ENCODE data around the gene RALY.

Gene RALY

DNA sequence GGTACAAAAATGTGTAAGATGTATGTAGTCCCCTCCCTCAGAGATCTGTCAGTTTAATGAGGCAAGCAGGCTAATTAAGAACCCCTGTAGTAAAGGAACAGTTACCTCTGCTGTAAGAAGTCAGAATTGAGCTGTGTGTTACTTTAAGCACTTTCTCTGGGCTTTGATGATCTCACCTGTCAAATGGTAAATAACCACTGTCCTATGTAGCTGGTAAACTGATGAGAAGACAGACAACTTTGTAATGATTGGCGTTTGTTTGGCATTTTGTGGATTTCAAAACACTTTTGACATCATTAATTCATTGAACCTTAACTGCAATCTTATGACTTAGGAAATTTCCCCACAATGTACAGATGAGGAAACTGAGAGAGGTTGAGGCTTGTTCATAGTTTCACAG is 55.7 kb downstream of the RALY start:
- no peak for DNase-seq (ENCODE audit: low read depth)

DNA sequence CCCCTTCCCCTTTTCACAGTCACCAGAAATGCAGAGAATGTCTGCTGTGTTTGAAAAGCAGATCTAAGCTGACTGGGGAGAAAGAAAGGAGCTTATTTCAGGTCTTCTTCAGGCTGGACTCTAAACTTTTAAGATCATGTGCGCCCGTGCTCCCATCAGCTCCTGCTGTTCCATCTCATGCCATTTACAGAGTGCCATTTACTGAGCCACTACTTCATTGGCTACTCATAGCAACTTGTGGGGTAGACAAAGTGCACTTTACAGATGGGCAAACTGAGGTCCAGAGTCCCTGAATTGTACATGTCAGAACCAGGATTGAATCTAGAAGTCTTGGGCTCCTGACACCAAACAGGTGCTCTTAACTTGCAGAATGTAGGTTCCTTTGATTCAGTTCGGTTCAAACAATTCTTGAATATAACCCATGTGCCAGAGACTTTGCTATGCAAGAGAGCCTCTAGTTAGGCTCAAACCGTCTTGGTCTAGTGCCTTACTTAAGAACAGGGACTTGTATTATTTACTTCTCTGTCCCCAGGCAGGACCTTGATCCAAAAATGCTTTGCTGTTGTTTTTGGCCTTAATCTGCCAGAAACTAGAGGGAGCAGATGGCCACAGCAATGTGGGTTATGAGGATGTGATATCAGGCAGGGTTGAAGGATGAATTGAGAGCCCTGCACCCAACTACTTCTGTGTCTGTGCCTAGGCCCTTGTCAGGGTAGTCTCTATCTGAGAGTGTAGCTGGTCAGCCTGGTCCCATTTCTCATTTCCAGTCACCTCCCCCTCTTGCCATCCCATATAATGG is 56.4 kb downstream of the RALY start:
- DNase-seq (ENCODE audit: low read depth), result no peak

DNA sequence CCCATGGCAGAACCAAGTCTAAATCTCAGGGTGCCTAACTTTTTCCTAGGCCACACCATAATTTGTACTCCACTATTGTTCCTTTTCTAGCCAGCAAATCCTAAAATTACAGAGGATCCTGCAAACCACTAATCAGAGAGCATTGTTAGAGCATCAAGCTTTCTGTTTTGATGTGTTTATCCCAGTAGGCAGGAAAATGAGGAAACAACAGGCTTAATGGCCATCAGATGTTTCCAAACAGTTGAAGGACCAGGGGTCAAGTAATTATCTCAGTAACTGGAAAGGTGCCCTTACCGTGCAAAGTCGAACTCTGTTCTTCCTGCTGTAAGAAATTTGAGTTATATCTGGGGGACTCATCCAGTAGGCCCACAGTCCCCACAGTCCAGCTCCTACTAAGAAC is 58.7 kb downstream of the RALY start:
- no peak for DNase-seq (ENCODE audit: low read depth)

DNA sequence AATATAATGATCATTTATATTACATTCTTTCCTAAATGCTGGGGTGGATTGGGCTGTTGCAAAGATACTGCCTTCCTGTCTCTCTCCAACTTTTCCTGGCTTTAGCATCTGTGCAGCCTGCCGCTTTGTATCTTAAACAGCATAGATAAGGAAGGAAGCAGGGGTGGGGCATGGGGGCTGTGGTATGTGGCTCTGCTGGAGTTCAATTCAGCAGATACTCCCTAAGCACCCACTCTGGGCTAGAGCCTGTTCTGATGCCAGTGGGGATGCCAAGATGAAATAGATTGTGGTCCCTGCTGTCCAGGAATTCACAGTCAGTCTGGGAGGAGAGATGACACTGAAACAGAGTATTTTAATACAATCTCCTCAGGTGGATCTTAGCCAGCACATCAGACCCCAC is 61.6 kb downstream of the RALY start:
- DNase-seq (ENCODE audit: low read depth), result no peak

DNA sequence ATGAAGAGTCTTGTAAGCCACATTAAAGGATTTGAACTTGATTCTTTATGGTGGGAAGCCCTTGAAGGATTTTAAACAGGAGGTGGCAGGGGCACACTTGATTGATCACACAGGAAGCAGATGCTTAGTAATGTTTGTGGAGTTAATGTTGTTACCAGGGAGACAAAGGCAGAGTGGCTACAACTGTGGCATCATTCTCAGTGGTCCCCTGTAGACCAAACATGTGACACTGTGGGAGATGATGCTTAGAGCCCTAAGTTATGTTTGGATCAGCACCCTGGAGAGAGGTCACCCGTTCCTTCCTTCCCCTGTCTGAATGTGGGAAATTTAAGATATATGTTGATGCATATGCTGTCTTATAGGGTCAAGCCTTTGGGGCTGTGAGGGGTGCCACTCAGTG is 65.1 kb downstream of the RALY start:
- no peak for DNase-seq (ENCODE audit: low read depth)

DNA sequence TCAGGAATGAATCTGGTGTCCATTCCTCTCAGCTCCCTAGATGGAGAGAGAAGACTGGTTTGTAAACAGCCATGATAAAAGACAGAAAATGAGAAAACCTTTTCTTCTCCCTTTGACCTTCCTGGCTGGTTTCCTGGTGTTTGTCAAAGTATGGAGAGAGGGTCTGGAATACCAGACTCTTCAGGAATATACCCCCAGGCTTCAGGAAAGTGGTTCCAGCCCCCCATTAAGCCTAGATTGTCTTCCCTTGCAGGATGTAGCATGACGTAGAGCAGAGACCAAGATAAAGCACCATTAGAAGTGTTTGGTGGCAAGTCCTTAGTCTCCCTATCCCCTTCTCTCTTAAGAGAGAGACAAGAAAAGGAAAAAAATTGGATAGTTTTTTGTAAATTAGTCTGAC is 67.3 kb downstream of the RALY start:
- no peak for DNase-seq (ENCODE audit: low read depth)

DNA sequence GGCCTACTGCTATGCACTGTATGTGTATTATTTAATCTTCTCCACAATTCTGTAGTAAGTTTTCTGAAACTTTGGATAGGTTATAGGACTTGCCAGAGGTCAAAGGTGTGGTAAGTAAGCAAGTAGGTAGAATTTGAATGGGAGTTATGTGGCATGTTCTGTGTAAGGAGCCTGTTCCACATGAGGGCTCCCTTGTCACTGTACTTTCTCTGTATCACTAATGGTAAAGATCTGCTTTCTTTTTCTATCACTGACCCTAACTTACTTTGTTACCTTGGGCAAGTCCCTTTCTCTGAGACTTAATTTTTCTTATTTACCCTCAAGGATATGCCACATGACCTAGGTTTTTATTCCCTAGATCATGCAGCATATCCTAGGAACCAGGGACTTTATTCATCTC is 68.0 kb downstream of the RALY start:
- no peak for DNase-seq (ENCODE audit: low read depth)

DNA sequence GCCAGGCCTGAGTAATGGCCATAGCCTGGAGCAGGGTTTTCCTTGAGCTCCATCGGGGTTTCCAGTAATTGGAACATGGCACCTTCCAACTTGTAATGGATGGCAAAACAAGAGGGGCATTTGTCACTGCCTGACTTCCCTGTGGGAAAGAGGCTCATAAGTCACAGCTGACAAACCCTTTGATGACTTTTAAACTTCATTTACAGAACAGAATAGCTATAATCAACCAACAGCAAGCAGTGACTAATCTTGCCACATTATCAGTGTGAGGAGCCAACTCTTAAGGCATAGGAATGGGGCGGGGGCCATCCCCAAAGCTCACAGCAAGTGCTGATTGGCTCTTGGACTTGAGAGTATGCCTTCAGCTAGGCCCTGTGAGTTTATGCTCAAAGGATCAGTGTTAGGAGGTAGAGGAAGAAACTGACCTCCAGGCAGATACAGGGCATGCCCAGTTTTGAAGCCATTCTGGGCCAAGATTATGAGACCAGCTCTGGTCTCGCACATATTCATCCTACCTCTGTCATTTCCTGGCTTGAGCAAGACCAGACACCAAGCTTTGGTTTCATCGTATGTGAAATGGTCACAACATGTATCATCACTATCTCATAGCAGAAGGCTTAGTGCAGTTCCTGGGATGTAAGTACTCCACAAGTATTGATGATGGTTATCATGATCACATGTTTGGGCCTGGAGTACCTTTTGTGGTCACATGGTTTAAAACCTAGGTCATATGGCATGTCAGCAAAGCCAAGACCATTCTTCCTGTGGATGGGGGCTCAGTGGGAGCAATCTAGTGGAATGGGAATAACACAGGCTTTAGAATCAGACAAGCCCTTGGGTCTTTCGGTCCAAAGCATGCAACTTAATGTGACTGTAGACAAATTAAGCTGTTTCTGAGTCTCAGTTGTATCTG is 69.1 kb downstream of the RALY start:
- DNase-seq (ENCODE audit: low read depth), result no peak

DNA sequence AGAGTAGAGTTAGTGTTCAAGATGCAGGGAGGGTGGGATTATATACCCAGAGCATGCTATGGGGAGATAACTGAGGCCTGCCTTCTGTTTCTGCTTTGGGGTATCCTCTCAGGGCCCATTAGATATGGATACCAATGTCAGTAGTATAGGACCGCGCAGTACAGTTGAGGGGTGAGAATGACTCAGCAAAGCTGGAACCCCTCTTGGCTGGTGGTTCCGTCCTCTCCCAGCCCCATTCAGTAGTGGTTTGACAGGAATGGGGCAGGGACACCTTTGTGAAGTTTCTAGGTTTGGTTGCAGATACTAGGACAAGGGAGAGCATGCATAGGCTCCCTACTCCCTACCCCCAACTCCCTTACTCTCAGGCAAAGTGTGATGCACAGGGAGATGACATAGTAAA is 70.6 kb downstream of the RALY start:
- DNase-seq (ENCODE audit: low read depth), result no peak

DNA sequence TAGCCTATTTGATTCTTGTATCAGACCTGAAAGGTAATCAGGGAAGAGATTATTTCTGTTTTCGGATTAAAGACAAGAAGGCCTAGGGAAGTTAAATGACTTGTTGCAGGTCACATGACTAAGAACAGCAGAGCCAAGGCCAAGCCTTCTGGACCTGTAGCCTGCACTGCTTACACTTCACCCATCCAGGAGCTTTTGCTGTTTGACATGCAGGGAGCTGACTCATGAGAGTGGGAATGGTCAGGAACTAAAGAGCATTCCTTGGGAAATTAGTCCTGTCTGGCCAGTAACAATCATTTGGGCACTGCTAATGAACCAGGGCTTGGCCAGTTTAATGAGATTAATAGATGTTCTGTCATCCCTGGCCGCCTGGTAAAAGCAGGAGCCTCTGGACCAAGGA is 71.5 kb downstream of the RALY start:
- no peak for DNase-seq (ENCODE audit: low read depth)

DNA sequence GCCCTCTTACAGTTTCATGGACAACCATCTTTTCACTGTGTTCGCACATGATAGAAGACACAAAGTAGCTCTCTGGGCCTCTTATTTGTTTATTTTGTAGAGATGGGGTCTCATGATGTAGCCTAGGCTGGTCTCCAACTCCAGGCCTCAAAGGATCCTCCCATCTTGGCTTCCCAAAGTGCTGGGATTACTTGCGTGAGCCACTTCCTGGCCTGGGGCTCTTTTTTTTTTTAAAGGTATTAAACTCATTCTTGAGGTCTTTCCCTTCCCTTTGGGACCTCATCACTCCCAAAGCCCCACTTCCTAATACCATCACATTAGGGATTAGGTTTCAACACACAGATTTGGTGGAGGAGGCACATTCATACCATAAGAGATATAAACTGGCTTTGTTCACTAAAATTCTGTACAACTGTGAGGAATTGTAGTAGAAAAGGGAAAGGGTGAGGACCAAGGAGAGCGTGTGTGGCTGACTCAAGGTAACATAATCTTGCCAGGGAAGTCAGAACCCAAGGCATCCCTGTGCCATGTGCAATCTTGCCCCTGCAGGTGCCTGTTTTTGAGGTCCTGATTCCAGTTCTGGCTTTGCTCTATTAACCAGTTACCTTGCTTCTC is 72.9 kb downstream of the RALY start:
- DNase-seq (ENCODE audit: low read depth), result no peak

DNA sequence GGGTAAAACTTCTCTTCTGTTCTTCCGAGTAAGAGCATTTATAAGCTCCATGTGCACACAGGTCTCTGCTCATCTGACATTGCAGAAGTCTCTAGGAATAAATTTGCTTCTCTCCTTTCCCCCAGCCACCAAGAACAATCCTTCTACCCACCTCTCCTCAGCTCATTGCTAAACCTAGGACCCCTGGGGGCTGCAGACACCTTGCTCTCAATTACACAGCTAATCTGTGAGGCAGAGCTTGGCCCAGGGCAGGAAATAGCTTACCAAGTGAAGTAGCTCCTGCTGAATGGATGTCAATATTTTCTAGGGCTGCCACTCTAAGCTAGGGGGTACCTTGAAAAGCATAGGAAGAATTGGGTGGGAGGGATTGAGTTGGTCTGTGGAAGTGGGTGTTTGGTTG is 74.3 kb downstream of the RALY start:
- no peak for DNase-seq (ENCODE audit: low read depth)

DNA sequence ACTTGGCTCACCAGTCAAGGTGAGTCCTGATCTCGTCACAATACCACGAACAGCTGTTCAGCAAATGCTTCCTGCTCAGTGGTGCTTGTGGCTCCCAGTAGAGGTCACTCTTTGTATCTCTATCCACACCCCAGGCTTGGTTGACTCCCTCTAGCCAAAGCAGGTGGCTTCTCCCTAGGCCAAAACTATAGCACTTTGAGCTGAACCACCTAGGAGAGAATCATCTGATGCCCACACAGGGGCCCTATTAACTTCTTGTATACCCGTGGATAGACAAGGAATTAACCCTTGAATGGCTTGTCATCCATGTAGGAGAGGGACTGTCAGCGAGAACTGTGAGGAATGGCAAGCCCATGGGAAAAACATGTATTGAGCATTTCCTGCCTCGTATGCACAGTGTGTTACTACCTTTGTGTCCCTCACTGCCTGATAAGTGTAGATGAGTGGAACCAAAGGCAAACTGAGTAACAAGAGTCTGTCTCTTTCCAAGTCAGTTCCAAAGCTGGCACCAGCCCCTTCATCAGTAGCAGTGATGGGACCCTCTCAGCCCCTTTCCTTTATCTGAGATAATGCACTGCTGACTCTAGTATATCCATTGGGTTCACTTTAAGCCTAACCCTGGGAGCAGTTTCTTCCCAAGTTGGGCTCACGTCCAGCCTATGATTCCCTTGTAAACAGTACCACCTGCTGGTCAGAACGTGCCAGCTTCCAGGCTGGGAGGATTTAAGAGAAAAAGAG is 75.8 kb downstream of the RALY start:
- peak; percentile 57 for DNase-seq (ENCODE audit: low read depth)

DNA sequence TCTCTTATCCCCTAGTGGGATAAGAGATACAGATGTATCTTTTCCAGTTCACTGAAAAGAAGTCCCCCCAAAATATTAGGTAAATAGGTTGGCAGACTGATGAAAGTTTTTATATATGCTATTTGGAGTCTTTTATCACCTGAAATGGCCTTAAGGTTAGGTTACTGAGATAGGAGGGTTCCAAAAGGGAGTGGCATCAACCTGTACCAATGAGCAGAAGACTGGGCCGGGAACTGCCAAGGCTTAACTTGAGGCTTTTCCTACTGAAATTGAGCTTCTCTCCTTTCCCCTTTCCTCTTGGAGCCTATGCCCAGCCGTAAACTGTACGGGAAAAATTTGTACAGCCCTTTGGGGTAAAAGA is 76.3 kb downstream of the RALY start:
- DNase-seq (ENCODE audit: low read depth), result no peak

DNA sequence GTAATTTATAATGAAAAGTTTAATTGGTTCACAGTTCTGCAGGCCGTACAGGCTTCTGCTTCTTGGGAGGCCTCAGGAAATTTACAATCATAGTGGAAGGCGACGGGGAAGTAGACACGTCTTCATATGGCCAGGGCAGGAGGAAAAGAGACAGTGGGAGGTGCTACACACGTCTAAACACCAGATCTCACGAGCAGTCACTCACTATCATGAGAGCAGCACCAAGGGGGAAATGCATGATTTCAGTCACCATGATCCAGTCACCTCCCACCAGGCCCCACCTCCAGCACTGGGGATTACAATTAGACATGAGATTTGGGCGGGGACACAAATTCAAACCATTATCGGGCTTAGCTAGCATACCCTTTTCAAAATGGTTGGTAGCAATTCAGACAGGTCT is 77.1 kb downstream of the RALY start:
- DNase-seq (ENCODE audit: low read depth), result no peak

DNA sequence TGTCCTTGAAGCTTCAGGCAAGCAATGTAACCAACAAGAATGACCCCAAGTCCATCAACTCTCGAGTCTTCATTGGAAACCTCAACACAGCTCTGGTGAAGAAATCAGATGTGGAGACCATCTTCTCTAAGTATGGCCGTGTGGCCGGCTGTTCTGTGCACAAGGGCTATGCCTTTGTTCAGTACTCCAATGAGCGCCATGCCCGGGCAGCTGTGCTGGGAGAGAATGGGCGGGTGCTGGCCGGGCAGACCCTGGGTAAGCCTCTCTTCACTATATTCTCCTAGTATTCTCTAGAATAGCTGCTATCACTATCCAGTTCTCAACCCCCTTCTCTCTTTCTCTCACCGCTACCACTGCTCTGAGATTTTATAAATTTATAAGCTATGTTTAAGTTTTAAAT is 78.4 kb downstream of the RALY start:
- no peak for DNase-seq (ENCODE audit: low read depth)

DNA sequence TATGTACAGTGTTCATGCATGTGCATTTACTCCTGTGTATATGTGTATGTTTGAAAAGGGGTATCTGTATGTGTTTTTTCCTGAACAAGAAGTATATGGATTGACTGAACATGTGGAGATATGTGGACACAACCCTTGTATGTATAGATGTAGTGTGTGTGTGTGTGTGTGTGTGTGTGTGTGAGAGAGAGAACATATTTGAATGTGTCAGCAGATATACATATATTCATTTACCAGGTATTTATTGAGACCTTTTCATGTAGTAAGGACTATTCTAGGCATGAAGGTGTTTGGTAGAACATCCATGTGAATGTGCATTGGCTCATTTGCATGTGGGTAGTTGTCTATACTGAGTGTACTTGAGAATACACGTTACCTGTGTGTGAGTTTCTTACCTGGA is 79.1 kb downstream of the RALY start:
- no peak for DNase-seq (ENCODE audit: low read depth)

DNA sequence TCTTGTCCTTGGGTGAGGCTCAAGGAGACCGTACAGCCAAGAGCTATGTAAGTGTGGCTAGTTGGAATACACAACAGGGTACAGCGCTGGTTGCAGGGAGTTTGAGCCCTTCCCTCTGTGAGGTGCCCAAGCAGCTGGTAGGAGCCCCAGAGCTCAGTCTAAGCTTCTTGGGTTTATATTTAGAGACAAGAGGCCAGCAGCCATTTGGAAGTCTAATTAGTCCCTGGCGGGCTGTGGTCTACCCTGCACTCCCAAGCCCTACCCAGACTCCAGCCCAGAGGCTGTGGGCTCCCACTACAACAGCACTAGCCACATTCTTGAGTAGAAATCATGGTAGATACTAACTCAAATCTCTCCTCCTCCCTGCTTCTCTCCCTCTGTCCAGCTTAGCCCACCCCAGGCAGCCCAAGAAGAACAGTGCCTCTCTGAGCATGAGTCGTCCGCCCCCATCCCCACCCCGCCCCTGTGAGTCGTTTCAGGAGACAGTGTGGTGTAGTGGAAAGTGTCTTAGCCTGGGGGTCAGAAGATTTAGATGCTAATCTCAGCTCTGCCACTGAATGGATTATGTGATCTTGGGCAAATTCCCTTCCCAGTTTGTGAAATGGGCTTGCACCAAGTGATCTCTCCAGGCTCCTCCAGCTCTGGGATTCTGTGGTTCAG is 80.5 kb downstream of the RALY start:
- no peak for DNase-seq (ENCODE audit: low read depth)

DNA sequence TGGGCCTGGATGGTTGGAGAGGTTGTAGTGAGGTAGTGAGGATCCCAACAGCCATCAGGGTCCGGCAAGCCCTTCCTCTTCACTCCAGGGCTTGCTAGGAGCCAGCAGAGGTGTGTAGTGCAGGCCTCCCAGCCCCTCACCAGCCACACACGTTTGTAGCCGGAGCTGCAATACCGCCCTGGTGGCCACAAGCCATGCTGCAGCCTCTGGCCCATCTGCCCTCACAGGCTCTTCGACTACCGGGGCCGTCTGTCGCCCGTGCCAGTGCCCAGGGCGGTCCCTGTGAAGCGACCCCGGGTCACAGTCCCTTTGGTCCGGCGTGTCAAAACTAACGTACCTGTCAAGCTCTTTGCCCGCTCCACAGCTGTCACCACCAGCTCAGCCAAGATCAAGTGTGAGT is 81.9 kb downstream of the RALY start:
- DNase-seq (ENCODE audit: low read depth), result no peak

DNA sequence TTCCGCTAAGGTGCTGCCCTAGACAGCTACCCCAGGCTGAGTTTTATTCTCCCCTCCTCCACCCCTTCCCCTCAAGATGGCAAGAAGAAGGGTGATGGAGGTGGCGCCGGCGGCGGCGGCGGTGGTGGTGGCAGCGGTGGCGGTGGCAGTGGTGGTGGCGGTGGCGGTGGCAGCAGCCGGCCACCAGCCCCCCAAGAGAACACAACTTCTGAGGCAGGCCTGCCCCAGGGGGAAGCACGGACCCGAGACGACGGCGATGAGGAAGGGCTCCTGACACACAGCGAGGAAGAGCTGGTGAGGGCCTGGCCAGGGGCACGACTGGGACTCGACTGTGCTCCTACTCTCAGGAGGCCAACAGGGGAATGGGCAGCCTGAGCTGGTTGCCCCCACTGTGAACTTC is 83.2 kb downstream of the RALY start:
- DNase-seq (ENCODE audit: low read depth), result no peak

DNA sequence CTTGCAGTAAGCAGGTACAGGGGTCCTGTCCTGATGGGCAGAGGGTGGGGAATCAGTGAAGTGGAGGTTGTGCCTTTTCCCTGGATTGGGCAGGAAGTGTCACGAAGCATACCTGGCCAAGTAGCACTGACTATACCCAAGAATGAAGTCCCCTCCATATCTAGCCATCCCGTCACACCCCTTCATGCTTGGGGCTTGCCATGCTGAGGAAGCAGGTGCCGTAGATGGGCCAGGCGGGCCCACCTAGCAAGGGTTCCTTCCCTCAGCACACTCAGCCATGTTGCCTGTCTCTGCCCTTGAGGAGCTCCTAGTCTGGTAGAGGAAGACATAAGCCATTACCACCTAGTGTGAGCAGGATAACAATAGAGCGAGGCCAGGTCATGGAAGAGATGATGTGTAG is 84.8 kb downstream of the RALY start:
- DNase-seq (ENCODE audit: low read depth), result no peak

DNA sequence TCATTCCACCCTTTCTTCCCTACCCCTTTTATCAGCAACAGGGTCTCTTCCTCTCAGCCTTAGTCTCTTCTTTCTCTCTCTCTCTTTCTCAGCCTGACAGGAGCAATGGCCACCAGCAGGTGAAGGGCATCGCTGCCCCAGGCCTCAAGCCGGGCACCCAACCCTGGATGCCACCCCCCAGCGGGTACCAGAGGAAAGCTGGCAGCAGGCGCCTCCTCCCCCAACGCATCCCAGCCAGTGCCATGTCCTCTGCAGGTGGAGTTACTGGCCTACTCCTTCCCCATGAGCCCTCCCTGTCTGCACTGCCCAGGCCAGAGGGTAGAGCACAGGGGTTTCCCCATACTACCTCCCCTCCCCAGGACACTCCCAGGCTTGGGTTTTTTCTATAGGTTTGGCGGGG is 86.1 kb downstream of the RALY start:
- no peak for DNase-seq (ENCODE audit: low read depth)

Measured in HS-27A (cell line).